ENCODE data around the gene POLL. TPM values are rescaled to one million over a fixed set of nuclear protein-coding genes. Genes with fewer than 3 reads are reported as not detected.
A peak's percentile ranks its signal among the peaks of the same experiment; 100 is the strongest.

The POLL gene
- total RNA-seq, 1 experiment from 2014 or later: 6.5 TPM

GRCh38 chr10:101573885-101574753 is 13.9 kb downstream of the POLL start:
- no peak for DNase-seq (ENCODE audit: low read depth)

GRCh38 chr10:101572785-101573184 is 15.3 kb downstream of the POLL start:
- no peak for DNase-seq (ENCODE audit: low read depth)

DNA sequence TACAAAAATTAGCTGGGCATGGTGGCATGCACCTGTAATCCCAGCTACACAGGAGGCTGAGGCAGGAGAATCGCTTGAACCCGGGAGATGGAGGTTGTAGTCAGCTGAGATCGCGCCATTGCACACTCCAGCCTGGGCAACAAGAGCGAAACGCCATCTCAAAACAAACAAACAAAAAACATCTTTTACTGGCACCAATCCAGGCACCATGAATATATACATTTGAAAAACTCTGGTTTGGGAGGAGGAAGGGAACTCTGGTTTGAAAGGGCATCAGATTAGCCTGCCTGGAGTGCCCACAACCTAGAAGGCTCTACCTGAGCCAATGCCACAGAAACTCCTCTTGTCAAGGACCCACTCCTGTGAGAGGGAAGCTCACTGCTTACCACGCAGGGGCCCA is 15.9 kb downstream of the POLL start:
- DNase-seq (ENCODE audit: low read depth): no peak

DNA sequence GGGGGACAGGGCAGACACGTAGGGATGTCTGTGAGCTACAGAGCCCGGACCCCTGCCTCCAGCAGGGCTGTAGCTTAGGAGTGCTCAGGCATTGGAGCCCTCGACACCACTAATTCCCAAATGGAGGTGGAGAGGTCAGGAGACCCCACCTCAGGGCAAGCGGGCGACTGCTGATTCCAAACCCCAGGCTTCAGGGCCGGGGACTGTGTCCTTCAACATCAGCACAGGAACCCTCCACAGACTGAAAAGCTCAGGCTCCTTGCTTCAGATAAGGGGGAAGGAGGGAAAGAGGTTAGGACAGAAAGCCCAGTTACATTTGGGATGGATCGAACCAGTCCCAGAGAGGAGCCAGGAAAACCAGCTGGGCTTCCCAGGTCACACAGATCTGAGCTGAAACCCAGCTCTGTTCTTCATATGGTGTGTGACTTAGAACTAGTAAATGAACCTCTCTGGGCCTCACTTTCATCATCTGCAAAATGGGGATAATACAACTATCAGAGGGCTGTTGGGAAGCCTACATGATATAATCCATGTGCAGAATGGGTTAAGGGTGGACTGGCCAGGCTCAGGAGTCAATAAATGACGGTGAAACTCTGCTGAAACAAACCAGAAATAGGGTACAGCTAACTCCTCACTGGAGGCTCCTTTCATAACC is 16.7 kb downstream of the POLL start:
- DNase-seq (ENCODE audit: low read depth): no peak

- DNase-seq (ENCODE audit: low read depth): no peak
Measured at GRCh38 chr10:101570428-101571270, 17.4 kb downstream of the POLL start.

GRCh38 chr10:101569622-101570427 is 18.2 kb downstream of the POLL start:
- peak; percentile 74 for DNase-seq (ENCODE audit: low read depth)

- DNase-seq (ENCODE audit: low read depth): no peak
Measured at GRCh38 chr10:101569323-101569621, 18.8 kb downstream of the POLL start.

GRCh38 chr10:101568054-101568745 is 19.9 kb downstream of the POLL start:
- DNase-seq (ENCODE audit: low read depth): no peak

DNA sequence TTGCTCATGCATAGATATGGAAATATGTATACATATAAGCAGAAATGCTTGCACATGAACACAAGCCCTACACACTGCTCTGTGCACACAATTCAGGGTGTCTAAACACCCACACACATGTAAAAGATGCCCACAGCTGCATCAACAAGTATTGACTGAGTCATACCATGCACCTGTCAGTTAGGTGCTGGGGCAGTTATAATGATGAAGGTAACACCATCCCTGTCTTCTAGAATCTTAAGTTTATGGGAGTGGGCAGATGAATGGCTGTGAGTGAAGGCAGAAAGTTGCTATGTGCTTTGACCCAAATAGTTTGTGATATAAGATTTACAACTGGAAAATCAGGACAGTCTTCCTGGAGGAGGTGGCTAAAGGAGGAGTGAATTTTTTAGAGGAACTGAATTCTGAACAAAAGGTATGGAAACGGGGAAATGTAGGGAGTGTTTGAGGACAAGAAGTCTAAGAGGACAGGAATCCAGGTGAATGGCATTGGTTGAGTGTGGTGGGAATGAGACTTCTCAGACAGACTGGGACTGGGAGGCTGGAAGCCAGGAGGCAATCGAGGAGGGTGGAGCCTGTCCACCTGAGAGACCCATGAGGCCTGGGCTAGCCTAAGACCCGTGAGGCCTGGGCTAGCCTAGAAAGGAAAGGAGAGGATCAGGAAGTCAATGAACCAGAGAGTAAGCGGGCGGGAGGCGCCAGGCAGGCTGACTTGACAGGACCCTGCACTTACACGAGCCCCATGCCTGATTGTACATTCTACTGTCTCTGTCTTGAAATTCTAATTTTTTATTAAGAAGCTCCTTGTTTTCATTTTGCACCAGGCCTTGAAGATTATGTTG is 20.7 kb downstream of the POLL start:
- no peak for DNase-seq (ENCODE audit: low read depth)

- peak; percentile 20 for DNase-seq (ENCODE audit: low read depth)
Measured at GRCh38 chr10:101566333-101567164, 21.5 kb downstream of the POLL start.

GRCh38 chr10:101565936-101566332 is 22.1 kb downstream of the POLL start:
- DNase-seq (ENCODE audit: low read depth): no peak

- DNase-seq (ENCODE audit: low read depth): no peak
Measured at GRCh38 chr10:101565370-101565900, 22.6 kb downstream of the POLL start.

- DNase-seq (ENCODE audit: low read depth): no peak
Measured at GRCh38 chr10:101564490-101564991, 23.5 kb downstream of the POLL start.

- no peak for DNase-seq (ENCODE audit: low read depth)
Measured at GRCh38 chr10:101563497-101564040, 24.5 kb downstream of the POLL start.

- no peak for DNase-seq (ENCODE audit: low read depth)
Measured at GRCh38 chr10:101563007-101563406, 25.1 kb downstream of the POLL start.

- no peak for DNase-seq (ENCODE audit: low read depth)
Measured at GRCh38 chr10:101562231-101562630, 25.8 kb downstream of the POLL start.

GRCh38 chr10:101561068-101561915 is 26.8 kb downstream of the POLL start:
- DNase-seq (ENCODE audit: low read depth): no peak

Measured in Daoy (cell line).